RPMI8226 (cell line): Measurements from ENCODE around the gene CAPN11.

ENCODE experiments used
- DNase-seq: peaks from one replicate; pipeline ENCODE4 v3.0.0-alpha.2; 2015

CAPN11 gene

DNA sequence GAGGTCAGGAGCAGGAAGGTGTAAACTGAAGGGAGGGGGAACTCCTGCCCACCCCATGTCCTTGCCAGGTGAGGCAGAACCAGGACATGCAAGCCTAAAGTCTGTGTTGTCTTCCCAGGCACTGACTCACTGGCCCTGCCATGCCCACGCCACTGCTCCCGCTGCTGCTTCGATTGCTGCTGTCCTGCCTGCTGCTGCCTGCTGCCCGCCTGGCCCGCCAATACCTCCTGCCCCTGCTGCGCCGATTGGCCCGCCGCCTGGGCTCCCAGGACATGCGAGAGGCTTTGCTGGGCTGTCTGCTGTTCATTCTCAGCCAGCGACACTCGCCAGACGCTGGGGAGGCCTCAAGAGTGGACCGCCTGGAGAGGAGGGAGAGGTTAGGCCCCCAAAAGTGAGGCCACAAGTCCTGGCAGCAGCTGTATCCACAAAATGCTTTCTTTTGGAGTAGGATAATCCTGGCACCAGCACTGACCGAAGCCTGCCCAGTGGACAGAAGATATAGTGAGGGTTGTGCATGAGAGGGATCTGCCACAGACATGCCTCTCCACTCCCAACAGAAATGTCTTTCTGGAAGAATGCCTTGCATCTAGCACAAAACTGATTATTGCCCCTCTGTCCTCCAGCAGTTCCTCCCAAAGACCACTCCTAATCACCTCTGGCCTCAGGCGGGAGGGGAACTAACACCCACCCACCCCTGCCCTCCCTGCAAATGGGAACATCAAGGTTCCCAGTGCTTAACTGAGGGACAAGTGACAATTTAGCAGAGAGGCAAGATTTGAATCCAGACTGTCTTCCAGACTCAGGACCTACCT is 58.9 kb downstream of the CAPN11 start:
- peak; percentile 71 for DNase-seq

DNA sequence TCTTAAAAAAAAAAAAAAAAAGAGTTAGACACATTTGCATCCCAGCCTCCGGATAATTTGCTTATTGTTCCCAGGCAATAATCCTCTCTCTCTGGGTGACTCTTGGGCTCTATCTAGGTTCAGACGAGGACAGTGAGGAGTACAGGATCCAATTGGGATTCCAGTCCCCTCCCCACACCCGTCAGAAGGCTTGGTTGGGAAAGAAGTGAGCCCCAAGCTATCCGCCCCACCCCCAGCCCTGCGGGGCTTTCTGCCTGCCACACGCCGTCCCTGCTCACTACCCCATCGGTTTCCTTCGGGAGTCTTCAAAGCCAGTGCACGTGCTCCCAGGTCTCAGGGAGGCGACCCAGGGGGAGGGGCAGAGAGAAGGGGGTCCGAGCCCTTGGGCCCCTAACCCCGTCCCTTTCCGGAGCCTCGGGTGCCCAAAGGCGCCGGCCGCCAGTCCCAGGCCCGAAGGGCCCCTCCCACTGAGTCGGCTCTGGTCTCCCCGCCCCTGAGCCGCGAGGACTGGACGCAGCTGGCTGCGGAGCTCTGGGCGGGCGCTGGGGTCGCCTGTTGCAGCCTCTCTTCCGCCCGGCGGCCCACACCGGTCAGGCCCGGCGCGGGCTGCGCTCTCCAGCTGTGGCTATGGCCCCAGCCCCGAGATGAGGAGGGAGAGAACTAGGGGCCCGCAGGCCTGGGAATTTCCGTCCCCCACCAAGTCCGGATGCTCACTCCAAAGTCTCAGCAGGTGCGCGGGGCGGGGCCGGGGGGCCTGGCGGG is 60.6 kb downstream of the CAPN11 start:
- peak; percentile 91 for DNase-seq

DNA sequence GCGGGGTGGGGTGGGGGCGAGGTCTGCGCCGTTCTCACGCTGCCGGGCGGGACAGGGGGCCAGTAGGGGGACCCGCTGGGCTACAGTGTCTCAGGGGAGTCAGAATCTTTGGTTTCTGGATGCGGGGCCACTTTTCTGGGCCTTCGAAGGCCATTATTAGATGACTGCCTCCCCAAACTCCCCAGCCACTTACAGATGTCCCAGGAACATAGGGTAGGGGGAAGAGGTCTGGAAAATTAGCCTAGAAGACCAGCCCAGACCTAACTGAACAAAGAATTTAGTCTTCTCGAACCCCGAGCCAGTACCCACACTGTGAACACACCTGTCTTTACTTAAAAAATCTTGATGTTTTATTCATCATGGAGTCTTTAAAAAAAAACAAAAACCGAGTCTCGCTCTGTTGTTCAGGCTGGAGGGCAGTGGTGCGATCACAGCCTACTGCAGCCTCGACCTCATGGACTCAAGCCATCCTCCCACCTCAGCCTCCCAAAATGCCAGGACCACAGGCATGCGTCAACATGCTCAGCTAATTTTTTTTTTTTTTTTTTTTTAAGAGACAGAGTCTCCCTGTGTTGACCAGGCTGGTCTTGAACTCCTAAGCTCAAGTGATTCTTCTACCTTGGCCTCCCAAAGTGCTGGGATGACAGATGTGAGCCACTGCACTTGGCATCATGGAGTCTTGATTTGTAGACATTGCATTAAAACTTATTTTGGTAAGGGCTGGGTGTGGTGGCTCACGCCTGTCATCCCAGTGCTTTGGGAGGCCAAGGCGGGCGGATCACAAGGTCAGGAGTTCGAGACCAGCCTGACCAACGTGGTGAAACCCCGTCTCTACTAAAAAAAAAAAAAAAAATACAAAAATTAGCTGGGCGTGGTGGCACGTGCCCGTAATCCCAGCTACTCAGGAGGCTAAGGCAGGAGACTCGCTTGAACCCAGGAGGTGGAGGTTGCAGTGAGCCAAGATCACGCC is 61.5 kb downstream of the CAPN11 start:
- no peak for DNase-seq

DNA sequence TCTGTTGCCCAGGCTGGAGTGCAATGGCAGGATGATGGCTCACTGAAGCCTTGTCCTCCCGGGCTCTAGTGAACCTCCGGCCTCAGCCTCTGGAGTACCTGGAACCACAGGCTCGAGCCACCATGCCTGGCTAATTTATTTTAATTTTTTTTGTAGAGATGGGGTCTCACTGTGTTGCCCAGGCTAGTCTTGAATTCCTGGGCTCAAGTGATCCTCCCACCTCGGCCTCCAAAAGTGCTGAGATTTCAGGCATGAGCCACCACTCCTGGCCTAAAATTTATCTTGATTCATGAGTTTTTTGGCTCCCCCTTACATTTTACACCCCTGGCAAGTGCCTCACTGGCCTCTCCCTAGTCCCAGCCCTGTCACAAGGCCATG is 62.3 kb downstream of the CAPN11 start:
- no peak for DNase-seq

DNA sequence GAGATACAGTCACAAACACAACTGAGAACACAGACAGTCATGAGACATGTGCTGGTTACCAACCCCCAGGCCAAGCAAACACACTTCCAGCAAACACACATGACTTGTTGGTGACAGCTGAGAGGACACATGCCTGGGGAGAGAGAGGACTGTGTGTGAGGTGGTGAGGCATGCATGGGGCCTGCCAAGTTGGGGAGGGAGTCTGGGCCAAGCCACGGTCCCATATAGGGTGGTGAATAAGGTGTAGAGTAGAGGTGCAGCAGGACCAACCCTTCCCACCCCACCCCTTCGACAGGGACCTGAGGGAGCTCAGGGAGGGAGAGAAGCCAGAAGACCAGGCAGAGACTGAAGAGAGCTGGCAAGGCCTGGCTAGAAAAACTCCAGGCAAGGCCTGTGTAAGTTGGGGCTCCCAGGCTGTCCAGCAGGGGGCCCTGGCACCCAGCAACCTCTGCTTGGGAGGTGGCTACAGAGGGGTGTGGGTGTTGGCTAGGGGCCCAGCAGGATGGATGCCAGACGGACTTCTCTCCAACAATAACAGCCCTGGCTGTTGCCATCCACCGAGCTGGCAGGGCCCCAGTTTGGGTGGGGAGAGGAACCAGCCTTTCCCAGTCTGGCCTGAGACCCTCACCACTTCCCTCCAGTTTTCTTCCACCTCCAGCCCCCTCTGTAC is 62.8 kb downstream of the CAPN11 start:
- DNase-seq: peak; percentile 96

DNA sequence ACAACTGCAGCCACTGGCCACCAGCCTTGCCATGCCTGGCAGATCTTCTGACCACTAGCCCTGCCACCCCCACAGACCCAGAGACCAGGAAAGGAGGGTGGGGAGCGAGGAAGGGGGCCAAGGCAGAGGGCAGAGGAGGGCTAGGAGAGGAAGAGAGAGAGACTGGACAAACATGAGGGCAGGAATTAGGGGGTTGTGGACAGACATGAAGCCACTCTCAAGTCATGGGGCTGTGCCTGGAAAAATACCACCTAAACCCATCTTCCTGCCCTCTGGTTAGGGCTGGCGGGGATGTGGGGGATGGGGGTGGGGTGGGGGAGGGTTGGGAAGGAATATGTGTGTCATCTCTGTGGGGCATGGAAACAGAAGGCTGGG is 63.3 kb downstream of the CAPN11 start:
- DNase-seq: no peak

DNA sequence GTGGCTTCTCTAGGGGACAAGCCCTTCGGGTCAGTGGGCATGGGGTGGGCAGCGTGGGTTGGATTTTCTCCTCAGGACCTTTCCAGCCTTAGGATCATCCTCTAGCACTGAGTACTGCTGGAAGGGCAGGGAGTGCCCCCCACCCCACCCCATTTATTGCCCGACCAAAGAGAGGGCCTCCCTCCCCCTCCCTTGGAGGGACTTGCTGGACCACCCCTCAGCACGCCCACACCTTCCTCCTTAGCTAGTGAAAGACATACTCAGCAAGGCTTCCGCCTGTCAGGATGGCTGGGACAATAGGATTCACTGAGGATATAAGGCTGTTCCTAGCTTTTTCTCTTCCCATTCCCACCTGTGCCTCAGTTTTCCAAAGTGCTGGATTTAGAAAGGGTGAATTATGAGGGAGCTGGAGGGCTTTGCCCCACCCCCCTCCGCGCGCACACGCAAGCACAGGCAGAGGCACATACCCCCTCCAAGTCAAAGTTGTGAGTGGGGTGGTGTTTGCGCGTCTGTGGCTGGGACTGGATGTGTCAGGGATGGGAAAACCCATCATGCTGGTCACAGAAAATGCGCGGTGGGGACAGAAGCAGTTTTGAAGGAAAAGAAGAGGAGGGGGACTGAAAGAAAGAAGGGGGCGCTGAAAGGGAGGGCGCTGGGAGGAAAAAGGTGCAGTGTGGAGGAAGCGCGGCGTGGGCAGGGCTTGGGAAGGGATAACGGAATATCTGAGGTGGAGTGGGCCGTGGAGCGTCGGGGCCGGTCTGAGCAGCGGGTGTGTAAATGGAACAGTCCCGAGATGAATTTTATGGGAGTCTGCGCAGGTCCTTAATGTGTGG is 64.1 kb downstream of the CAPN11 start:
- no peak for DNase-seq

DNA sequence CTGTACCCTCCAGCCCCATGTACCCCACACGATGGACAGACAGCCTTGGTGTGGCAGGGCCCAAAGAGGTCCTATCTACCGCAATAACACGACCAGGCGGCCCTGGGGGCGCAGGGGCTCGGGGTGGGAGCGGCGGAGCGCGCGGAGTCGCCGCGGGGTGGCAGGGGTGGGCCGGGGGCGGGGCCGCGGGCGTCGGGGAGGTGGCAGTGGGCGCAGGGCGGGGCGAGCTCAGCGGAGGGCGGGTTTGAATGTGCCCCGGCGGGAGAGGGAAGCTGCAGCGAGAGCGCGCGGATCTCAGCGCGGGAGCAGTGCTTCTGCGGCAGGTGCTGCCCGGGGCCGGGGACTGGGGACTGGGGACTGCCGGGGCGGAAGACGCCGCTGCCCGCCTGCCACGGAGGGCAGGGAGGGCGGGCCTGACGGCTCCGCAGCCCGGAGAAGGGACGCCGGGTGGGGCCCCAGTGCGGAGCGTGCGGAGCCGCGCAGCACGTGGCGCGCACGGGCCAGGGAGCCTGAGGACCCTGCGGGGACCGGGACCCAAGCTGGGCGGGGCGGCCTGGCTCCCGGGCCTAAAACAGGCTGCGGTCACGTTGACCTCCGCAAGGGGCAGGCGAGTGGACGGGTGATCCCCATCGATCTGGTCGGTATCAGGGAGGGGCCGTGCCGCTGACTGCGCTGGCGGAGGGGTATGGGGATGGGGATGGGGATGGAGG is 64.9 kb downstream of the CAPN11 start, which contains the start of gene SLC29A1:
TSS of gene SLC29A1 (plus strand) at position 277 of the 710 bp plus-strand sequence. CDS start 3,719 bp downstream, outside the sequence.
- DNase-seq: peak; percentile 88

DNA sequence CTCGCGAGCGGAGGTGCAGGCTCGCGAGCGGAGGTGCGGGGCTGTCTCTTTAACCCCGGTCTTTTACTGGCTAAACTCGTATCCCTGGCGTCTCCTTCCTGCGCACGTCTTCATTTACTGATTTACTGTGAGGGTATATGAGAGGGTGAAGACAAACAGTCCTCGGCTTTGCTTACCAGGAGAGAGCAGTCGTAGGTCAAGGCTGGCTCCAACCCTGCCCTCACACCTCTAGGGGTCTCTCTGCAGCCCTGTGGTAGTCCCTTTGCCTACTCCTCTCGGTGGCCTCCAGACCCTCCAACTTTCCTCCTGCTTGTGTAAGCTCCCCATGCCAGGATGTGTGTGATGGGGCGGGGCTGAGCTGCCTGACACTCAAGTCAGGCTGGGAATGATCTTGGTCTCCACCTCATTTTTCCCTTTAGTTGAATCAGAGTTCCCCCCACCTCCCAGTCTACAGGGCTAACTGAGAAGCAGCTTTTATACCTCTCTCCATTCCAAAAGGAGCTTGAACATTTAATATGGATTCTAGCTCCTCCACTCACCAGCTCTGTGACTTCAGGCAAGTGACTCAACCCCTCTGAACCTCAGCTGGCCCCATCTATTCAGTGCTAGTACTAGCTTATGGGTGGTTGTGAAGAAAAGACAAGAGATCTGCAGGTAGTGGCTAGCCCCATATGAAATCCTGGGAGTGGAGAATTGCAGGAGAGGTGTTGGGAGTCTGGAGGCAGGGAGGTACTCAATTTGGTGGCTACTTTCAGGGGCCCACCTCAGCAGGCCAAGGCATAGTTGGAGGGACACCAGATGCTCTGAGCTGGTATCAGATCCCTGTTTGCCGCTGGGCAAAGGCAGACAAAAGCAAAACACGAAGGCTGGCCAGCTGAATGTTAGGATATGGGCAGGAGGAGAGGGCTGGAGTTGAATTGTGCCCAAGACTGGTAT is 65.7 kb downstream of the CAPN11 start:
- peak; percentile 55 for DNase-seq

DNA sequence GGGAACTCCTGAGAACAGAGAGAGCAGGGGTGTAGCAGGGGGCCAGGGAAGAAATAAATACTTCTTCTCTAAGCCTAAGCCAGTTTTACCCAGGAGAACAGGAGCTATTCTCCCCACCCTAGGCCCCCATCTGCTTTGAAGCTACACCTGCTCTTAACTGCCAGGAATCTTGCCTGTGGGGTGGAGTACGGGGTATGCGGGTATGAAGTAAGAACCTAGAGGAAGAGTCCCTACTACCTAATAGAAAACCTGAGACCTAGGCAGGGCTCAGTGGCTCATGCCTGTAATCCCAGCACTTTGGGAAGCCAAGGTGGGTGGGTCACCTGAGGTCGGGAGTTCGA is 66.3 kb downstream of the CAPN11 start:
- DNase-seq: no peak

DNA sequence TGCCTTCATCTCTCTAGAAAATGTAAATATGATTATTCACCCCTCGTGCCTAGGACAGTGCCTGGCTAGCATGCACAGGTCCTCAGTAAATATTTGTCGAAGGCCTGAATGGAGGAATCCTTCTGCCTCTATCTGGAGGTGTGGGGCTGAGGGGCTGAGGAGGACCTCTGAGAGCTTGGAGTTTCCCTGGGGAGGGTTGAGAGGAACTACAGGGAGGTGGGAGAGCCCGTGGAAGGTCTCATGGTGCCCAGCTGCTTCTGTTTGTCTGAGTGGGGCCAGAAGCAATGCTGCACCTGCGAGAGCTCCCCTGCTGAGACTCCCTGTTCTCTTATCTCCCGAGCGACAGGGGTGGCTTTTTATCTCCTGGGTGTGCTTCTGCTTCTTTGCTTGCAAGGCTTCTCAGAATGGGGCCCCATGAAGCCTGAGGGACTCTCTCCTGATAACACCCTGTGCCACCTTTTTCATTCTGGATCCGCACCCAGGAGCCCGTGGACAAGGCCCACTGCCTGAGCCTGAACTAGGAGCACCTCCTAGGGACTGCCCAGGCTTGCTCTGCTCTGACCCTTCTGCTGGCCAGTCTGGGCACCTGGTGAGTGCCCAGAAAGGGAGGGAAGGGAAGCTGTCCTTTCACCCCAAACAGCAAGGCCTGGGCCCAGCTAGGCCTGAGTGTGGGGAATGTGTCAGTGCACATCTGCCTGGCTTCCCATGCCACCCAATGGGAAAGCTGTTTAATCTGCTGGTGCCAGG is 67.1 kb downstream of the CAPN11 start:
- DNase-seq: no peak

DNA sequence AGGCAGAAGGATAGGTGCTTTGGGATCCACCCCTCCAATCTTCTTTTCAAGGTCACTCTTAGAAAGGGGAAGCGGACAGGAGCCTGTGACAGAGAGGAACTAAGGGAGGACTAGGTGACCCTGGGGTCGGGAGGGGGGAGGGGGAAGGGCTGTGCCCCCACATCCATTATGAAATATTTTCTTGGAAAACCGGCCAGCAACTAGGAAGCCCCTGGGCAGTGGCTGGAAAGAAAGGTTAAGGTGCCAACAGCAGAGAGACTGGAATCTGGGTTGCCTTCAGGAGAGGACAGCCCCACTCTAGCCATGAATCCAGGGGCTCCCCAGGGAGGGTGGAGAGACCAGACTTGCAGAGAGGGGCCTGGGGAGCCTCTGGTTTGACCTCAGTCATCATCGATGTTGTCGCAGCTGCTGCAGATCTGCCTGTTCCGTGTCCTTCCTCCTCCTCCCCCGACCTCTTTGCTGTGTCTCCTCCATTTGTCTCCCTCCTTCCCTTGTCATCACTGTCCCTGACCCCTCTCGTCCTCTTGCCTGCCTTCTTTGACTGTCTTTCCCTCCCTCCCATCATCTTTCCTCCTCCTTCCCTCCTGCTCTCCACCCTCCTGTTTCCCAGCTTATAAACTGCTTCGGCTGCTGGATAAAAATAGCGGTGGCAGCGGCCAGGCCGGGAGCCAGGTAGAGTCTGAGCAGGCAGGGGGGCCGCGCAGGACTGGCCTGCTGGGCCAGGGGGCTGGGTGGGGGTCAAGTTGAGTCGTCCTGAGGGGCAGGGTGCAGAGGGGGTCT is 67.9 kb downstream of the CAPN11 start:
- DNase-seq: no peak

DNA sequence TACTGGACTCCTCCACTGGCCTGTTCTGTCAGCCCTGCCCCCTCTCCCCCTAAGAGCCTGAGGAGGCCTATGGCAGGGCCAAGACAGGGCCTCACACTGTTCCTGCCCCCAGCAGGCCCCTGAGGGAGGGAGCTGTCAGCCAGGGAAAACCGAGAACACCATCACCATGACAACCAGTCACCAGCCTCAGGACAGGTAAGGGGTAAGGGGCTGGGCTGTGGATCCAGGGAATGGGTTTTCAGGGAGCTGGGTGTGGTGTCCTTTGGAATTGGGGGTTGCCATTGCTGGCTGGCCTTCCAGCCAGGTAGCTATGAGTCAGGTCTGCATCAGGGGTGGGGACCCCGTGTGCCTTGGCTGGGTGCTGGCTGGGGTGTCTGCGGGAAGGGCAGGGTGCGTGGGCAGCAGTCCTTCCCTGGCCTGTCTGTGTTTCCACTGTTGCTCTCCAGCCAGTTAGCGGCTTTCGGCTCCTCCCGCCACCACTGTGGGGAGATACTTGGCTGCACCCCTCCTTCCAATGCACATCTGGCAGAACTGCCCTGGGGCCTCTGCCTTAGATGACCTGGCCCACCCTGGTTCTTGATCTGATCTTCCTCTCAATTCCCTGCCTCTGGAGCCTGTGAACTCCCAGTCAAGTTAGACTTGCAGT is 68.7 kb downstream of the CAPN11 start:
- no peak for DNase-seq

DNA sequence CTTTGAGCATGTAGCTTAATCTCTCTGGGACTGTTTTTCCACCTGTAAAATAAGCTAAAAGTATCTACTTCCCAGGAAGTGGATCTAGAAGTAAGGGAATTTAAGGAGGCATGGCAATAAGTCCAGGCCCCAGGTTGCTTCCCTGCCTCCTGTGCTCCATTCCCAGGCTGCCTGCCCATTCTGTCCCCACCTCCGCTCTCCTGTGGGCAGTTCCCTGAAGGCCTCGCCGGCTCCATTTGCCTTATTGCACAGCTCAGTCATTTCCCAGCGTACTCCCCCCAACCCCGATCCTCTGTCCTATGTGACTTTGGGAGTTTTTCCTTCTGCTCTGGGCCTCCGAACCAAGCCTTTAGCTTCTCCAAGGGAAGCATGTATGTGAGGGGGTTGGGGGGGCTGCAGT is 69.4 kb downstream of the CAPN11 start:
- no peak for DNase-seq

DNA sequence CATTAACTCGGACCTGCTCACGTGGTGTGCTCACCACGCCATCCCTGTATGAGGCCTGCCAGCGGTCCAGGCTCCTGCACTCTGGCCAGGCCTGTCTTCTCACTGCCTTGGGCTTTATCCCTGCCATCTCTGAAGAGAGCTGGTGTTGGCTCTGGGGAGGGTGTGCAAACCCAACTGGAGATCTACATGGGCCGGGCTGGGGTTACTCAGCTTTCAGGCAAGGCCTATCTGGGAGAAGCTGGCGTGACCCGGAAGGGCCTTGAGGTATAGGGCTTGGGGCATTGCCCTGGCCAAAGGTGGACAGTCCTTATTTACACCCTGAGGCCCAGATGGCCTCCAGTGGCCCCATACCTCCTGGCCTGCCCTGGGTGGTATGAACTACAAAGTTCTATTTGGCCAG is 69.8 kb downstream of the CAPN11 start:
- no peak for DNase-seq

DNA sequence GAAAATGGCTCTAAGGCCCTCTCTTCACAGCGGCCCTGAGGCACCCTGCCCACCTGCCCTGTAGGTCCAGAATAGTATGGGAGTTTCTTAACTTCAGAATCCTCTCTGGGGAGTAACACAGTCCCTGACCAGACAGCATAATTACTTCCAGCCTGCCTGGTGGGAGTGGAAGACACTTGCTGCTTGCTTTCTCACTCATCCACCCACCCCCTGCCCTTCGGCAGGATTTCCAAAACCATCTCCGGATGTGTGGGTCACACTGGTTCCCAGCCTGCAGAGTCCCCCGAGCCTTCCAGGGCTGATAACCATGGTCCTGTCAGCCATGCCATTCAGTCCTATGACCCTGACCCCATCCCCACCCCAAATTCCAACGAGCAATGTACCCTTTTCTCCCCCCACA is 70.2 kb downstream of the CAPN11 start:
- no peak for DNase-seq

DNA sequence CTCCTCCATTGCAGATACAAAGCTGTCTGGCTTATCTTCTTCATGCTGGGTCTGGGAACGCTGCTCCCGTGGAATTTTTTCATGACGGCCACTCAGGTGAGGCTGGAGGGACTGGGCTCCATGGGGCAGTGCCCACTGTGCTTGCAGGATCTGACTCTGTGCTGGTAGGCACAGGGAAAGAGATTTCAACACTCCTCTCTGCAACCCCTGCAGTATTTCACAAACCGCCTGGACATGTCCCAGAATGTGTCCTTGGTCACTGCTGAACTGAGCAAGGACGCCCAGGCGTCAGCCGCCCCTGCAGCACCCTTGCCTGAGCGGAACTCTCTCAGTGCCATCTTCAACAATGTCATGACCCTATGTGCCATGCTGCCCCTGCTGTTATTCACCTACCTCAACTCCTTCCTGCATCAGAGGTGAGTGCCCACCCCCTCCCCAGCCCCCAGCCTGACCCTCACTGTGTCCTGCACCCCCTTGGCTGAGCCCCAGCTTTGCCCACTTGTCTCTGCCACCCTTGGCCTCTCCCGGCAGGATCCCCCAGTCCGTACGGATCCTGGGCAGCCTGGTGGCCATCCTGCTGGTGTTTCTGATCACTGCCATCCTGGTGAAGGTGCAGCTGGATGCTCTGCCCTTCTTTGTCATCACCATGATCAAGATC is 70.9 kb downstream of the CAPN11 start:
- no peak for DNase-seq
